Subcutaneous abdominal adipose tissue (tissue), 5 donors: Measurements from ENCODE around the gene PKP1.

Experiments used
- H3K27ac ChIP-seq: one replicate; pipeline ENCODE4 v1.7.0; 2013; ENCODE audit warnings: low read depth, mild to moderate bottlenecking, inconsistent platforms, low read length, moderate library complexity
- H3K27me3 ChIP-seq, 5 donors: one replicate each; pipeline ENCODE4 v1.7.0; 2013; ENCODE audit warnings: low read length in 5 of 5, inconsistent platforms in 1 of 5; ENCODE audit not compliant: control insufficient read depth in 5 of 5, insufficient read depth in 4 of 5
- H3K36me3 ChIP-seq, 5 donors: one replicate each; pipeline ENCODE4 v1.7.0; 2013; ENCODE audit warnings: low read length in 5 of 5; ENCODE audit not compliant: control insufficient read depth in 5 of 5, insufficient read depth in 5 of 5
- H3K4me1 ChIP-seq, 5 donors: one replicate each; pipeline ENCODE4 v1.7.0; 2013; ENCODE audit warnings: low read length in 5 of 5, mild to moderate bottlenecking in 3 of 5, moderate library complexity in 1 of 5; ENCODE audit not compliant: control insufficient read depth in 5 of 5, insufficient read depth in 5 of 5
- H3K4me3 ChIP-seq, 5 donors: one replicate each; pipeline ENCODE4 v1.7.0; 2013; ENCODE audit warnings: low read length in 5 of 5, low read depth in 1 of 5
- H3K9ac ChIP-seq, 5 donors: one replicate each; pipeline ENCODE4 v1.7.0; 2013; ENCODE audit warnings: low read length in 5 of 5, mild to moderate bottlenecking in 4 of 5, moderate library complexity in 3 of 5
- H3K9me3 ChIP-seq, 5 donors: one replicate each; pipeline ENCODE4 v1.7.0; 2013; ENCODE audit warnings: low read length in 5 of 5; ENCODE audit not compliant: control insufficient read depth in 5 of 5
- donor health status: healthy.
- donor health status: healthy.
- donor health status: healthy.
- donor health status: healthy.
- donor health status: healthy.

The PKP1 gene

DNA sequence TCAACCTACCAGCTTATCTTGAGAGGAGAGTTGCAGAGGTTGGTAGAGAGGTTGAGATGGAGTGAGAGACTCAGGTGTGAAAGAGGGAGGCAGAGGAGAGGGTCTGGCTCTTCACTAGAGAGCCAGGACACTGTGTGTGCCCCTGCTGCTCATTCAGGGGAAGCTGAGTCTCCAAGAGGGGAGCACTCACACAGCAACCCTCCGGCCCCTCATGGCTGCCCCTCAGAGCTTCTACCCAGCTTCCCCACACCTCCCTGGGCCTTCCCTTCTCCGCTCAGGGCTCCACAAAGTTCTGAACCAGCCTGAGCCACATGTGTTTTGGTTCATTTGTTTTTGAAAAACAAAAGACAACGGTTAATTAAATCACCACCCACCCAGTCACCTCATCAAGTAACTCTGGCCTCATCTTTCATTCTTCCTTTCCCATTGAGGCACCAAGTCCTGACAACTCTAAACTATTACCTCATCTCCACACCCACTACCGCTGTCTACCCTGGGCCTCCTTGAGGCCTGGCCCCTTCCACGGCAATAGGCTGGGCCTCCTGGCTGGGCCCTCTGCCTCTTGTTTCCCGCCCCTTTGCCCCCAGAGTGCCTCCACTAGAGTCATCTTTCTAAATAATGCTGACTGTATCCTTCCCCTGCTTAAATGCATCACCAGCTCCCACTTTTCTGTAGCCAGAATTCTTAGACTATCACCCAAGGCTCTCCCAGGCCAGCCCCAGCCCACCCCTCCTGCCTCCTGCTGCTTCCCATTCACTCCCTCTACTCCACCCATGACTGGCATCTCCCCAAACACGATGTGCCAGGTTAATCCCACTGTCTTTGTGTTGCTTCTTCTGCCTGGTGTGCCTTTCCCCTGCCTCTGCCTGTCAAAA is 61.1 kb downstream of the PKP1 start:
- Histone ChIP-seq H3K27me3 (peaks cover 2 to 16% (median 5%) of the 10 kb centered on the region in 5 donors), H3K4me3 (no peak overlapping the region), H3K4me1 (peaks cover 0 to 32% (median 0%) of the 10 kb centered on the region in 5 donors), H3K27ac (no peak overlapping the region), H3K9ac (no peak overlapping the region), H3K9me3 (peaks cover 0 to 19% (median 6%) of the 10 kb centered on the region in 5 donors), H3K36me3 (no peaks in the 10 kb centered on the region)

DNA sequence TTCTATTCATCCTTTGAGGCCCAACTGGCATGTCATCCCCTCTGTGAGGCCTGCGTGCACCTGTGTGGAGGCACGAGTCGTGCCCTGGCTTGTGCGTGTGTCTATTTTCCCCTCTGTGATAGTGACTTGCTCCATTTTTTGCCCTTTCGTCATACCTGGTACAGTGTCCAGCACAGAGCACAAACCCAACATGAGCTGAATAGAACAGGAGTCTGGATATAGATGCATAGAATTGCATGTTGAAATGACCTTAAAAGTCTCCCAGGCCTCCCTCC is 61.7 kb downstream of the PKP1 start:
- H3K4me1 ChIP-seq = peaks cover 0 to 32% (median 0%) of the 10 kb centered on the region in 5 donors

DNA sequence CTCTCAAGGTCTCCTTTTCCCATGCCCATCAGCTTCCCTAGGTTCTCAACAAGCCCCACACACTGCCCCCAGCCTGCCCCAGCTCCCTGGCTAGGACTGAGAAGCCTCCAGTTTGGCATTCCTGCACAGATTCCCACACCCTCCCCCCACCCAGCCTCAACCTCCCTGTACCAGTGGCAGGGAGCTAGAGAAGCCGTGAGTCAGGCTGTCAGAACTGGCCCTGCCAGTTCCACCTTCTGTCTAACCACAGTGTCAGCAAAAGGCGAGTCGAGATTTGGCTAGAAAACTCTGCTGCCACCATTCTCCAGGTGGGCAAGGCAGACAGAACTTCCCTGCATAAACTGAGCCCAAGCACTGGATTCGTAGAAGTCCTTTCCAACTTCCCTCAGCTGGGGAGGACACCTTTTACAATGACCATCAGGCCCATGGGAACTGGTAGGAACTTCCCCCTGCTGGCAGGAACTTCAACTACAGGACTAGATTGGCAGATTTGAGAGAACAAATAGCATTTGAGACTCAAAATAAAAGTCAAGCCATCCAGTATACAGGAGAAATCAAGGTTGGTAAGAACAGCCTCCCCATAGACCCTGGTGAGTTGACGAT is 63.1 kb downstream of the PKP1 start:
- H3K4me1 ChIP-seq = peaks cover 0 to 32% (median 0%) of the 10 kb centered on the region in 5 donors

More for the DNA sequence above, 61.7 kb downstream of the PKP1 start:
- Histone ChIP-seq H3K9ac (no peak overlapping the region), H3K27ac (no peak overlapping the region), H3K36me3 (no peaks in the 10 kb centered on the region), H3K9me3 (peaks cover 0 to 19% (median 6%) of the 10 kb centered on the region in 5 donors), H3K4me3 (no peak overlapping the region), H3K27me3 (peaks cover 2 to 16% (median 5%) of the 10 kb centered on the region in 5 donors)

DNA sequence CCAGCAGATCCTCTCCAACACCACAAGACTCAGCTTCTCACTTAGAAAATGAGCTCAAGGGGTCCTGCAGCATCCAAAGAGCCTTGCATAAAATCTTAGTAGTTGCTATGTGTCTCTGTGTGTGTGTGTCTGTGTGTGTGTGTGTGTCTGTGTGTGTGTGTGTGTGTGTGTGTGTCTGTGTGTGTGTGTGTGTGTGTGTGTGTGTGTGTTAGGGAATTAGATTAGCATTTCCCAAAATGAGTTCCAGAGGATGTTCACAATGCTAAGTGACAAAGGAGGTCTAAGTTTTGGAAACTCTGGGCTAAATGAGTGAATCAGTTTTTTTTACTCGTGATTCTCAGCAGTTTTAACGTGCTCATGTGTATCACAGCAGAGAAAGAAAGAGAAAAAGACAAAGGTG is 63.7 kb downstream of the PKP1 start:
- Histone ChIP-seq H3K9ac (no peak overlapping the region), H3K4me1 (peaks cover 0 to 32% (median 0%) of the 10 kb centered on the region in 5 donors), H3K9me3 (peaks cover 0 to 11% (median 0%) of the 10 kb centered on the region in 5 donors), H3K4me3 (no peak overlapping the region), H3K27ac (no peak overlapping the region), H3K36me3 (no peaks in the 10 kb centered on the region), H3K27me3 (peaks cover 2 to 16% (median 5%) of the 10 kb centered on the region in 5 donors)

More for the DNA sequence above, 63.1 kb downstream of the PKP1 start:
- peaks cover 0 to 16% (median 2%) of the 10 kb centered on the region in 5 donors for H3K9me3 ChIP-seq
- no peaks in the 10 kb centered on the region for H3K36me3 ChIP-seq
- no peak overlapping the region for H3K4me3 ChIP-seq
- no peak overlapping the region for H3K27ac ChIP-seq
- H3K27me3 ChIP-seq = peaks cover 2 to 16% (median 5%) of the 10 kb centered on the region in 5 donors
- H3K9ac ChIP-seq = no peak overlapping the region

DNA sequence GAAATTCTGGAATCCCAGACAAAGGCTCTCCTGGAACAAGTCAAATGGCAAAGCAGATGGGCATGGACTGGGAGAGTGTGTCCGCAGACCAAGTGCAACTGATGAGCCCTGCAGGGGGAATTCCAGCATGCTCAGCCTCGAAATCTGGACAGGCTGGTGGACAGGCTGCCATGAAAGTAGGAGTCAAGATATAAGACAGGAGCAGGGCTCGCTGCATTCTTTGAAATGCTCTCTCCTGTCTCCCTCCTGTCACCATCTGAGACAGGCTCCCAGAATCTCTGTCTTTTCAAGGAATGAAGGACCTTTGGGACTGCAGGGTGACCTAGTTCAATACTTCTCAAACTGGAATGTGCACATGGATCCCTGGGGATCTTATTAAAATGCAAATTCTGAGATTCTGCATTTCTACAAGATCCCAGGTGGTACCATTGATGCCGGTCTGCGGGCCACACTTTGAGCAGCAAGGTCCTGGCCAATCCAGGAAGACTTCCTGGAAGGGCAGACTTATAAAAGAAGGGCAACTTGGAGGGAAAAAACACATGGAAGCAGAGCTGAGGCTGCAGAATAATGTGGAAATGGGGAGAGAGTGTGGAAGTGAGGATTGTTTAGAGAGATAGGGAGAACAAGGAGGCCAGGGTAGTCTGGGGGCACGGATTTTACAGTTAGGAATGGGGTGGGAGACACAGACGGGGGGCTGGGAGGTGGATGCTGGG is 64.3 kb downstream of the PKP1 start:
- Histone ChIP-seq H3K4me1 (peaks cover 0 to 32% (median 0%) of the 10 kb centered on the region in 5 donors), H3K27ac (no peak overlapping the region), H3K27me3 (peaks cover 2 to 16% (median 5%) of the 10 kb centered on the region in 5 donors), H3K9ac (no peak overlapping the region), H3K9me3 (peaks cover 0 to 5% (median 0%) of the 10 kb centered on the region in 5 donors), H3K4me3 (no peak overlapping the region), H3K36me3 (no peaks in the 10 kb centered on the region)

DNA sequence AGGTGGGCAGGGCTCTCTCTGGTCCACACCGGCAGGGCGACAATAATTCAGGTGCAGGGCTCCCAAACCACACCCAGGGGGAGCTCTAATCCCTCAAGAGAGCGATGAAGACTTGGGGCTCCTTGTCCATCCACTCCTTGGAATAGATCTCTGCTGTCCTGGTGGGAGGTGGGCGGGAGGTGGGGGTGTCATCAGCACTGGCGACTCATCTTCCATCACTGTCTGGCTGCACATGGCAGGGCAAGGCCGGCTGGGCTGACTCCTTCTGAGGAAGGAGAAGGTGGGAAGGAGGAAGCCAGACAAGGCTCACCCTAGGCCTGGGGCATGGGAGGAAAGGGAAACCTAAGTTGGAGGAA is 64.9 kb downstream of the PKP1 start:
- Histone ChIP-seq H3K9me3 (no peaks in the 10 kb centered on the region), H3K36me3 (no peaks in the 10 kb centered on the region), H3K27ac (no peak overlapping the region), H3K9ac (no peak overlapping the region), H3K4me1 (peaks cover 0 to 32% (median 0%) of the 10 kb centered on the region in 5 donors), H3K4me3 (no peak overlapping the region), H3K27me3 (peaks cover 3 to 18% (median 5%) of the 10 kb centered on the region in 5 donors)

DNA sequence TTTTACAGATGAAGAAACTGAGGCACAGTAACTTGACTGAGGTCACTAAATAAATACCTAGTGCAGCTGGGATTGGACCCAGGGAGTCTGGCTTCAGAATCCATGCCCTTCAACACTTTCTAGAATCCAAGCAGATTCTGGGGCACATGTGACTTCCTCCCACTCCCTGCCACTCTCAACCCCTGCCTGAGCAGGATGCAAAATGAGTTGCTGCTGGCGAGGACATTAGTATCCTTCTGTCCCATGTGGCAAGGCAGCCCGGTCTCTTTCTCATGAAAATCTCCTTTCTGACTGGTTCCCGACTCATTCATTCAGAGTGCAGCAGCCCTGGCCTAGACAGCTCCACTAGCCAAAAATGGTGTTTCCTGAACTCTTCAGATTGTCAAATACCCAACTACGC is 65.8 kb downstream of the PKP1 start:
- no peak overlapping the region for H3K4me3 ChIP-seq
- H3K27ac ChIP-seq = no peak overlapping the region
- peaks cover 0 to 32% (median 0%) of the 10 kb centered on the region in 5 donors for H3K4me1 ChIP-seq
- H3K9ac ChIP-seq = no peak overlapping the region
- H3K27me3 ChIP-seq = peaks cover 3 to 27% (median 10%) of the 10 kb centered on the region in 5 donors
- no peaks in the 10 kb centered on the region for H3K9me3 ChIP-seq
- no peaks in the 10 kb centered on the region for H3K36me3 ChIP-seq

DNA sequence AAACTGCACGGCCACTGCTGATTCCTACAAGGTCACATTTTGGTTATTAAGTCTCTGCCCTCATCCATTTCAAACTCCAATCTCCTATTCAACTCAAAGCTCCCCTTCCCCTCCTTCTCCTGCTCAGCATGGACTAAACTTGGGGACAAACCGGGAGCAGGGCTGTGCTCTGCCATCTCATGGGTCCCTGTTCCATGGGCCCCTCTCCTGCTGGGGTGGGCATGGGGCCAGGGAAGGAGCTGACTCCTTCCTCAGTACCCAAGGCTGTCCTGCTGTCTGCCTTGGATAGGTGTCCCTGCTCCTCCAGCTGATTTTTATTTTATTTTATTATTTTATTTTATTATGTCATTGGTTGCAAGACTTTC is 67.0 kb downstream of the PKP1 start:
- Histone ChIP-seq H3K4me1 (peaks cover 0 to 32% (median 0%) of the 10 kb centered on the region in 5 donors), H3K9me3 (no peaks in the 10 kb centered on the region), H3K36me3 (no peaks in the 10 kb centered on the region), H3K4me3 (no peak overlapping the region), H3K9ac (no peak overlapping the region), H3K27ac (no peak overlapping the region), H3K27me3 (peaks cover 3 to 30% (median 10%) of the 10 kb centered on the region in 5 donors)

DNA sequence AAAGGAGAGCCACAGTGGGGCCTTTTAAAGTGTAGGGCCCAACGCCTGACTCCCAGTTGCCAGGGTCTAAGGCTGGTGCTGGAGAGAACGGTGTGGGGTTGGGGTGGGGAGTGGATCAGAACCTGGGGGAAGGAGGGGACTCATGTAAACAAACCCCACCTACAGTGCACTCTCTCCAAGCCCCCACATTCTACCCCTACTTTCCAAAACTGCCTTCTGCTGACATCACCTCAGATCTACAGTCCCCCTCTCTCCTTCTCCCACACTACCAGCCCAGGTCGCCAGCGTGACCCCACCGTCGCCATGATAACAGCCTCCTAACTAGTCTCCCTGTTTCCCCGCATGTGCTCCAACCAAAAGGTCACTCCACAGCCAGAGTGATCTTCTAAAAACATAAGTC is 67.6 kb downstream of the PKP1 start:
- H3K36me3 ChIP-seq = no peaks in the 10 kb centered on the region
- no peak overlapping the region for H3K4me3 ChIP-seq
- no peaks in the 10 kb centered on the region for H3K9me3 ChIP-seq
- H3K9ac ChIP-seq = no peak overlapping the region
- H3K27me3 ChIP-seq = peaks cover 3 to 29% (median 10%) of the 10 kb centered on the region in 5 donors
- peaks cover 0 to 32% (median 0%) of the 10 kb centered on the region in 5 donors for H3K4me1 ChIP-seq
- H3K27ac ChIP-seq = no peak overlapping the region

DNA sequence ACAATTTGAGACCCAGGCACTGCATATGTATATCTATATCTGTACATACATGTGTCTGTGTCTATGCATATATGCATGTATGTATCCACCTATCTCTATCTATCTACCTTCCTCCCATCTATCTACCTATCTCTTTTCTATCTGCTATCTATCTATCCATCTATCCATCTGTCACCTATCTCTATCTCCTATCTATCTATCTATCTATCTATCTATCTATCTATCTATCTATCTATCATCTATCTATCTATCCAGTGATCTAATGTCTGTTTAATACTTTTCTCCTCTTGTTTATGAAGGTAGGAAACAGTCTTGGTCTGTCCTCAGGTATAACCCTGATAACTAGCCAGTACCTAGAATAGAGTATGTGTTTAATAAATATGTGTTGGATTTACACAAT is 68.3 kb downstream of the PKP1 start:
- Histone ChIP-seq H3K36me3 (no peaks in the 10 kb centered on the region), H3K4me3 (no peak overlapping the region), H3K9me3 (no peaks in the 10 kb centered on the region), H3K4me1 (peaks cover 0 to 25% (median 0%) of the 10 kb centered on the region in 5 donors), H3K27me3 (peaks cover 3 to 26% (median 10%) of the 10 kb centered on the region in 5 donors), H3K9ac (no peak overlapping the region), H3K27ac (no peak overlapping the region)
